GM18868 (cell line): ENCODE data around the gene ADD1.

ENCODE experiments used
- ATAC-seq: cut with Tn5 transposase; IDR thresholded peaks from one replicate; pipeline ENCODE4 v1.9.1; 2021; ENCODE audit warnings: mild to moderate bottlenecking, moderate library complexity; ENCODE audit not compliant: unreplicated experiment

Gene ADD1

GRCh38 chr4:2961811-2962441 lies 118.3 kb downstream of the ADD1 start:
- no peak for ATAC-seq

GRCh38 chr4:2962614-2963174 lies 119.0 kb downstream of the ADD1 start:
- ATAC-seq: peak; percentile 15

- peak; percentile 94 for ATAC-seq
Observed at GRCh38 chr4:2963175-2963965, 119.7 kb downstream of the ADD1 start, which contains the start of the genes GRK4 and NOP14. Gene GRK4, plus strand, starts transcription at chr4:2963571. Its CDS starts 500 bp downstream, at chr4:2964071. Gene NOP14, minus strand, starts transcription at chr4:2963406. Its CDS starts 87 bp downstream, at chr4:2963319.

- ATAC-seq: no peak
Observed at GRCh38 chr4:2963966-2964471, 120.4 kb downstream of the ADD1 start.

GRCh38 chr4:2964706-2965258 lies 121.1 kb downstream of the ADD1 start:
- no peak for ATAC-seq

- no peak for ATAC-seq
Observed at GRCh38 chr4:2965262-2965661, 121.6 kb downstream of the ADD1 start.

- ATAC-seq: no peak
Observed at GRCh38 chr4:2968381-2968780, 124.7 kb downstream of the ADD1 start.

GRCh38 chr4:2971275-2971674 lies 127.6 kb downstream of the ADD1 start:
- ATAC-seq: no peak

GRCh38 chr4:2977211-2978088 lies 133.8 kb downstream of the ADD1 start:
- ATAC-seq: no peak
